B cell (primary cell): ENCODE results near the gene FGFR3. TPM values are rescaled to one million over a fixed set of nuclear protein-coding genes. Genes with fewer than 3 reads are reported as not detected.

Experiments used
- ATAC-seq: fragments of 200-7000 bp; cut with Tn5 transposase; one replicate; pipeline ENCODE4 v1.10.0; 2021; ENCODE audit warnings: low read depth, mild to moderate bottlenecking, moderate number of reproducible peaks, moderate library complexity
- CTCF ChIA-PET: fragments of 350-600 bp; sonication (Branson Sonifier 250); formaldehyde crosslinking; loops from one replicate; lab custom pipeline; 2021; ENCODE audit warnings: antibody characterized with exemption, inconsistent platforms; lab: Charles Lee
- POLR2A ChIA-PET: fragments of 350-600 bp; sonication (Branson Sonifier 250); formaldehyde crosslinking; loops from one replicate; lab custom pipeline; 2021; ENCODE audit warnings: antibody characterized with exemption; lab: Charles Lee
- DNase-seq: peaks from one replicate; pipeline ENCODE4 v3.0.0; 2013
- H2AFZ ChIP-seq: 2 replicates; pipeline ENCODE4 v1.6.1; 2012; ENCODE audit warnings: mild to moderate bottlenecking, low read depth, low read length; ENCODE audit not compliant: insufficient read depth, poor library complexity, severe bottlenecking
- H3K27ac ChIP-seq, 2 donors: 1 replicate in 1 of 2; 2 replicates in 1 of 2; pipeline ENCODE4 v1.5.1; 2012 to 2013; ENCODE audit warnings: low read length in 2 of 2, mild to moderate bottlenecking in 2 of 2, moderate library complexity in 1 of 2
- H3K27me3 ChIP-seq, 4 experiments: fragments of 200-600 bp in 1 of 4; sonication (generic) in 1 of 4; replicated peaks in 1 of 4; 1 replicate in 2 of 4; 2 replicates in 2 of 4; pipeline versions ENCODE4 v1.6.1 to v1.7.0; 2013 to 2016; ENCODE audit warnings: low read length in 3 of 4, mild to moderate bottlenecking in 2 of 4, mixed read lengths in 1 of 4, moderate library complexity in 1 of 4; ENCODE audit not compliant: insufficient read depth in 4 of 4, control insufficient read depth in 3 of 4; ENCODE audit errors: control extremely low read depth in 1 of 4
- H3K36me3 ChIP-seq, 2 experiments: replicated peaks in 1 of 2; 1 replicate in 1 of 2; 2 replicates in 1 of 2; pipeline versions ENCODE4 v1.6.1 to v1.7.1; 2013; ENCODE audit warnings: low read length in 1 of 2; ENCODE audit not compliant: insufficient read depth in 2 of 2, control insufficient read depth in 1 of 2; ENCODE audit errors: control extremely low read depth in 1 of 2, extremely low read depth in 1 of 2
- H3K4me1 ChIP-seq, 2 donors: fragments of 200-600 bp in 1 of 2; sonication (generic) in 1 of 2; 1 replicate in 1 of 2; 2 replicates in 1 of 2; pipeline versions ENCODE4 v1.5.1 to v1.6.1; 2013 to 2017; ENCODE audit warnings: low read length in 2 of 2; ENCODE audit not compliant: control insufficient read depth in 2 of 2, insufficient read depth in 2 of 2
- H3K4me2 ChIP-seq: replicated peaks from 2 replicates; pipeline ENCODE3; 2012; ENCODE audit warnings: mild to moderate bottlenecking, low read depth, low read length; ENCODE audit not compliant: poor library complexity, severe bottlenecking
- H3K4me3 ChIP-seq, 5 experiments: fragments of 200-600 bp in 1 of 5; sonication (generic) in 1 of 5; 1 replicate in 3 of 5; 2 replicates in 2 of 5; pipeline versions ENCODE4 v1.5.1 to v1.7.0; 2011 to 2016; ENCODE audit warnings: low read length in 4 of 5, mild to moderate bottlenecking in 4 of 5, low read depth in 2 of 5, control low read depth in 1 of 5, moderate library complexity in 1 of 5; ENCODE audit not compliant: insufficient read depth in 1 of 5; ENCODE audit errors: control extremely low read depth in 1 of 5, extremely low read depth in 1 of 5
- H3K79me2 ChIP-seq: fragments of 200-600 bp; sonication (generic); one replicate; pipeline ENCODE4 v1.6.0; 2016; ENCODE audit warnings: low read length; ENCODE audit not compliant: control insufficient read depth, insufficient read depth
- H3K9ac ChIP-seq: fragments of 200-600 bp; sonication (generic); 2 replicates; pipeline ENCODE4 v1.6.1; 2017; ENCODE audit warnings: mild to moderate bottlenecking, low read length, moderate library complexity
- H3K9me3 ChIP-seq, 3 donors: one replicate each; pipeline versions ENCODE4 v1.6.1 to v1.7.1; 2013; ENCODE audit warnings: low read length in 2 of 3; ENCODE audit not compliant: control insufficient read depth in 2 of 3, insufficient read depth in 1 of 3; ENCODE audit errors: control extremely low read depth in 1 of 3
- H4K20me1 ChIP-seq: 2 replicates; pipeline ENCODE4 v1.6.0; 2012; ENCODE audit warnings: mild to moderate bottlenecking, low read length; ENCODE audit not compliant: insufficient read depth, control insufficient read depth, poor library complexity, severe bottlenecking
- H3K27ac Mint-ChIP-seq: one replicate; pipeline ENCODE4 v1.8.0; 2021; ENCODE audit warnings: mixed read lengths
- H3K27me3 Mint-ChIP-seq: one replicate; pipeline ENCODE4 v1.8.0; 2021; ENCODE audit warnings: mixed read lengths
- H3K4me1 Mint-ChIP-seq: one replicate; pipeline ENCODE4 v1.8.0; 2021; ENCODE audit warnings: mixed read lengths
- H3K4me3 Mint-ChIP-seq: one replicate; pipeline ENCODE4 v1.8.0; 2021; ENCODE audit warnings: mixed read lengths
- H3K9me3 Mint-ChIP-seq: one replicate; pipeline ENCODE4 v1.8.0; 2022; ENCODE audit warnings: mixed read lengths; ENCODE audit not compliant: insufficient read depth
- EZH2 ChIP-seq: IDR thresholded peaks from 2 replicates; pipeline ENCODE4 v1.6.1; 2012; ENCODE audit warnings: borderline replicate concordance, low read depth, mild to moderate bottlenecking, moderate library complexity, low read length; ENCODE audit not compliant: insufficient read depth, poor library complexity, severe bottlenecking
- WGBS: methylation state at CpG from one replicate; pipeline ENCODE4 v1.1.5; 2013; ENCODE audit warnings: missing lambda C conversion rate; ENCODE audit not compliant: insufficient coverage; 5-methylcytosine and 5-hydroxymethylcytosine counted together
- intact Hi-C: fragments of 100-400 bp; cut with micrococcal nuclease; formaldehyde crosslinking; loops from one replicate; pipeline ENCODE4 v1.10.0; 2022
- polyA plus RNA-seq: library from polyadenylated mRNA; depleted of rRNA; stranded (reverse); fragments of >200 nt; gene quantifications from 2 replicates; pipeline ENCODE4 v1.2.3, GENCODE V29; 2012
- total RNA-seq, 2 donors: library from RNA; stranded (reverse); fragments of 120-200 nt in 1 of 2; gene quantifications; 1 replicate in 1 of 2; 2 replicates in 1 of 2; pipeline versions ENCODE4 v1.2.3 to v1.2.4, GENCODE V29; 2013 to 2022
- TF ChIP-seq, protein P1 (sequence below): fragments of 200-600 bp; IDR thresholded peaks from one replicate; pipeline ENCODE4 v1.8.0; 2022; ENCODE audit warnings: antibody characterized with exemption, mild to moderate bottlenecking

Gene FGFR3
- total and polyA plus RNA-seq, 2 donors (not counting 1 experiment from before 2014, with no cell fraction given) = not detected

DNA sequence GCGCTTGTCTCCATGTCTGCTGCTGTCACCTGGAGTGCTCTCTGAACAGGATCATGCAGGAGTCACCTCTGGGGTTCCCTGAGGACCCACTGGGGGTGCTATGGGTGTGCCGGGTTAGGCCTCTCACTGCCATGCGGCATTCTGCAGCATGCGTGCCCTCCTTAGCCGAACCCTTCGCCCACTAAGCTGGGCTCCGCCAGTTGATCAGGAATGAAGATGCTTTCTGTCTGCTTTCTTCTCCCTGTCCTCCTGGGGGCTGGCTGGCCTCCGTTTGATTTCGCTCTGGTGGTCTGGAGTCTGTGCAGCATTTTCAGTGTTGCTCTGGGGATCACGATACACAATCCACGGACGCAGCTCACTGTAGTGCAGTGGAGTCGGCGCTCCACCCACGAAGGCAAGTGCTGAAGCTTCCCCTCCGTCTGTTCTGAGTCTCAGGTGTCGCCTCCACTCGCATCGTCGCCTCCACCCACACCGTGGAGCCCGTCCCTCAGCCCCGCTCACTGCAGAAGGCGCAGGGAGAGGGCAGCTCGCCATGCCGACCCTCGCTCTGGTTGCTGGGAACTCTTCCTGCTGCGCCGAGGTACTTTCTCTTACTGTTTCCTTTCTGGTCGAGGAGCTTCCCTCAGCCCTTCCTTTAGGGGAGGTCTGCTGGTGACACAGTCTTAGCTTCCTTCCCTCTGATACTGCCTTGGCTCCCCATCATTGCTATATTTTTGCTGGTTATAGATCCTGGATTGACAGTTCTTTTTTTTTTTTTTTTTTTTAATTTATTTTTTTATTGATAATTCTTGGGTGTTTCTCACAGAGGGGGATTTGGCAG, 33.6 kb downstream of the FGFR3 start:
- Mint-ChIP-seq H3K9me3 (no peaks in the 10 kb centered on the region), H3K27ac (no peak overlapping the region), H3K4me1 (peaks cover 7% of the 10 kb centered on the region), H3K4me3 (no peak overlapping the region), H3K27me3 (no peaks in the 10 kb centered on the region)
- DNase-seq (no peak), ATAC-seq (no peak)
- H3K4me2 ChIP-seq = no peak overlapping the region
- no peaks in the 10 kb centered on the region for H3K27me3 ChIP-seq
- no peak overlapping the region for H3K4me3 ChIP-seq
- ChIA-PET POLR2A (no interaction called here), CTCF (interaction anchor here (1.4 to 1.7 kb wide), 2 partner anchors 17 to 73 kb away, joined by 3 to 4 read pairs; no protein-coding TSS in a partner anchor)
- TF ChIP-seq, protein P1, sequence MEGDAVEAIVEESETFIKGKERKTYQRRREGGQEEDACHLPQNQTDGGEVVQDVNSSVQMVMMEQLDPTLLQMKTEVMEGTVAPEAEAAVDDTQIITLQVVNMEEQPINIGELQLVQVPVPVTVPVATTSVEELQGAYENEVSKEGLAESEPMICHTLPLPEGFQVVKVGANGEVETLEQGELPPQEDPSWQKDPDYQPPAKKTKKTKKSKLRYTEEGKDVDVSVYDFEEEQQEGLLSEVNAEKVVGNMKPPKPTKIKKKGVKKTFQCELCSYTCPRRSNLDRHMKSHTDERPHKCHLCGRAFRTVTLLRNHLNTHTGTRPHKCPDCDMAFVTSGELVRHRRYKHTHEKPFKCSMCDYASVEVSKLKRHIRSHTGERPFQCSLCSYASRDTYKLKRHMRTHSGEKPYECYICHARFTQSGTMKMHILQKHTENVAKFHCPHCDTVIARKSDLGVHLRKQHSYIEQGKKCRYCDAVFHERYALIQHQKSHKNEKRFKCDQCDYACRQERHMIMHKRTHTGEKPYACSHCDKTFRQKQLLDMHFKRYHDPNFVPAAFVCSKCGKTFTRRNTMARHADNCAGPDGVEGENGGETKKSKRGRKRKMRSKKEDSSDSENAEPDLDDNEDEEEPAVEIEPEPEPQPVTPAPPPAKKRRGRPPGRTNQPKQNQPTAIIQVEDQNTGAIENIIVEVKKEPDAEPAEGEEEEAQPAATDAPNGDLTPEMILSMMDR = no peak
- TF ChIP-seq EZH2 = no peak
- intact Hi-C loops = no loop called here
- no peak overlapping the region for H3K9ac ChIP-seq
- WGBS = 94% methylated on average over 29 of the region's 30 CpGs
- peaks cover 0 to 56% of the 10 kb centered on the region in 2 experiments for H3K36me3 ChIP-seq
- H3K4me1 ChIP-seq = peaks cover 0 to 4% of the 10 kb centered on the region in 2 donors
- no peaks in the 10 kb centered on the region for H3K79me2 ChIP-seq
- H3K9me3 ChIP-seq = no peaks in the 10 kb centered on the region
- H4K20me1 ChIP-seq = no peaks in the 10 kb centered on the region
- no peak overlapping the region for H3K27ac ChIP-seq
- no peak overlapping the region for H2AFZ ChIP-seq

GRCh38 chr4:1830234-1830633, 37.1 kb downstream of the FGFR3 start:
- Histone ChIP-seq H4K20me1 (no peaks in the 10 kb centered on the region), H3K79me2 (no peaks in the 10 kb centered on the region), H3K9me3 (no peaks in the 10 kb centered on the region), H3K4me3 (no peak overlapping the region), H3K9ac (no peak overlapping the region), H3K36me3 (peaks cover 0 to 41% of the 10 kb centered on the region in 2 experiments), H3K27ac (no peak overlapping the region), H3K4me1 (peaks cover 16 to 26% of the 10 kb centered on the region in 2 donors), H2AFZ (no peak overlapping the region), H3K27me3 (no peaks in the 10 kb centered on the region), H3K4me2 (no peak overlapping the region)
- no peak for TF ChIP-seq EZH2
- TF ChIP-seq, protein P1 = no peak
- DNase-seq (no peak), ATAC-seq (no peak)
- intact Hi-C loops = no loop called here
- Mint-ChIP-seq H3K27ac (no peak overlapping the region), H3K4me1 (peaks cover 29% of the 10 kb centered on the region), H3K9me3 (no peaks in the 10 kb centered on the region), H3K27me3 (no peaks in the 10 kb centered on the region), H3K4me3 (no peak overlapping the region)
- WGBS = no CpG with 5 or more reads among the region's 3 CpGs
- ChIA-PET CTCF (interaction anchor here (1.5 kb wide), 1 partner anchor 20 kb away, joined by 4 read pairs; no protein-coding TSS in a partner anchor), POLR2A (no interaction called here)
